DND-41 (cell line): ENCODE measurements around the gene CCDC30.
"Not testable (repeated sequence)": the region's sequence is repeated elsewhere in the genome, so short reads cannot be mapped to it uniquely, and the experiment has no call there.

Experiments used
- ATAC-seq: fragments of 200-7000 bp; cut with Tn5 transposase; 3 replicates; pipeline ENCODE4 v1.9.1; 2021; ENCODE audit warnings: low read depth; ENCODE audit not compliant: insufficient read depth
- DNase-seq: peaks from one replicate; pipeline ENCODE4 v3.0.0-alpha.2; 2020
- H2AFZ ChIP-seq: 2 replicates; pipeline ENCODE4 v1.6.0; 2012; ENCODE audit warnings: low read depth, low read length
- H3K27ac ChIP-seq: 2 replicates; pipeline ENCODE4 v1.5.1; 2012; ENCODE audit warnings: low read length, inconsistent platforms
- H3K27me3 ChIP-seq: fragments of 200-600 bp; sonication (generic); 2 replicates; pipeline ENCODE4 v1.6.0; 2012; ENCODE audit warnings: low read length, mild to moderate bottlenecking, inconsistent platforms; ENCODE audit not compliant: insufficient read depth, poor library complexity
- H3K36me3 ChIP-seq: 2 replicates; pipeline ENCODE4 v1.5.1; 2012; ENCODE audit warnings: low read length, inconsistent platforms; ENCODE audit not compliant: insufficient read depth
- H3K4me1 ChIP-seq: 2 replicates; pipeline ENCODE4 v1.5.1; 2012; ENCODE audit warnings: mild to moderate bottlenecking, low read length; ENCODE audit not compliant: insufficient read depth
- H3K4me2 ChIP-seq: 2 replicates; pipeline ENCODE4 v1.6.0; 2012; ENCODE audit warnings: mild to moderate bottlenecking, moderate library complexity, low read length, inconsistent platforms; ENCODE audit not compliant: insufficient read depth
- H3K4me3 ChIP-seq, 2 experiments: fragments of 200-600 bp in 1 of 2; shearing (Covaris generic) in 1 of 2; 2 replicates each; pipeline ENCODE4 v1.5.1; 2012 to 2016; ENCODE audit warnings: inconsistent platforms in 2 of 2, low read length in 2 of 2, mild to moderate bottlenecking in 2 of 2, low read depth in 1 of 2, moderate library complexity in 1 of 2
- H3K79me2 ChIP-seq: 2 replicates; pipeline ENCODE4 v1.6.0; 2012; ENCODE audit warnings: low read length, inconsistent platforms; ENCODE audit not compliant: insufficient read depth
- H3K9ac ChIP-seq: 2 replicates; pipeline ENCODE4 v1.6.0; 2012; ENCODE audit warnings: low read depth, mild to moderate bottlenecking, inconsistent platforms, low read length, moderate library complexity
- H3K9me3 ChIP-seq: 2 replicates; pipeline ENCODE4 v1.5.1; 2012; ENCODE audit warnings: low read length, moderate library complexity, mild to moderate bottlenecking, inconsistent platforms; ENCODE audit not compliant: insufficient read depth, severe bottlenecking
- H4K20me1 ChIP-seq: 2 replicates; pipeline ENCODE4 v1.6.0; 2012; ENCODE audit warnings: low read length; ENCODE audit not compliant: insufficient read depth
- CTCF ChIP-seq: IDR thresholded peaks from 2 replicates; pipeline ENCODE4 v1.5.1; 2012; ENCODE audit warnings: borderline replicate concordance, low read length, moderate library complexity, mild to moderate bottlenecking; ENCODE audit not compliant: poor library complexity, severe bottlenecking; ENCODE audit errors: extremely low read depth
- EZH2 ChIP-seq: IDR thresholded peaks from 3 replicates; pipeline ENCODE4 v1.6.1; 2012; ENCODE audit warnings: borderline replicate concordance, low read depth, mild to moderate bottlenecking, moderate library complexity, low read length, inconsistent platforms; ENCODE audit not compliant: severe bottlenecking

Gene CCDC30

GRCh38 chr1:42680921-42681683 lies 218.0 kb downstream of the CCDC30 start:
- peak; percentile 17 for DNase-seq
- Histone ChIP-seq H3K36me3 (peaks cover 35% of the 10 kb centered on the region), H3K79me2 (peaks cover 54% of the 10 kb centered on the region), H3K27me3 (no peaks in the 10 kb centered on the region), H3K27ac (peak overlapping the region; percentile 85), H3K4me2 (peak overlapping the region; percentile 79), H3K4me1 (peaks cover 41% of the 10 kb centered on the region), H3K4me3 (peak overlapping the region; percentile 51 to 74), H3K9me3 (no peaks in the 10 kb centered on the region), H3K9ac (peak overlapping the region; percentile 82), H2AFZ (peak overlapping the region; percentile 86), H4K20me1 (peaks cover 33% of the 10 kb centered on the region)
- TF ChIP-seq CTCF, result peak; percentile 22
- no peak for TF ChIP-seq EZH2
- ATAC-seq, result no peak

- Histone ChIP-seq H4K20me1 (peaks cover 41% of the 10 kb centered on the region), H3K9ac (peak within 1 kb of the TSS; percentile 82), H3K4me3 (peak within 1 kb of the TSS; percentile 51 to 74), H3K79me2 (peaks cover 62% of the 10 kb centered on the region), H3K4me1 (peaks cover 49% of the 10 kb centered on the region), H3K27ac (peak within 1 kb of the TSS; percentile 85), H3K9me3 (no peaks in the 10 kb centered on the region), H3K36me3 (peaks cover 40% of the 10 kb centered on the region), H2AFZ (peak within 1 kb of the TSS; percentile 86), H3K4me2 (peak within 1 kb of the TSS; percentile 93), H3K27me3 (no peaks in the 10 kb centered on the region)
- DNase-seq, result peak; percentile 98
- TF ChIP-seq CTCF (no peak), EZH2 (no peak)
- ATAC-seq, result peak; percentile 93
These were observed 218.8 kb downstream of the CCDC30 start, which contains the start of gene YBX1 for GRCh38 chr1:42681741-42682483. Gene YBX1 (plus strand): TSS chr1:42682418. CDS start chr1:42682566, 148 bp downstream.

GRCh38 chr1:42682484-42682738 lies 219.3 kb downstream of the CCDC30 start:
- not testable (repeated sequence) for H2AFZ ChIP-seq, H3K9me3 ChIP-seq, DNase-seq, H3K4me2 ChIP-seq, H3K27me3 ChIP-seq
- Histone ChIP-seq H3K36me3 (peaks cover 45% of the 10 kb centered on the region), H3K79me2 (peaks cover 67% of the 10 kb centered on the region), H4K20me1 (peaks cover 45% of the 10 kb centered on the region), H3K4me3 (peak overlapping the region; percentile 14 to 74; a peak in 3 of 4 replicates), H3K27ac (peak overlapping the region; percentile 76; the same call in 1 of the 2 replicates), H3K9ac (peak overlapping the region; percentile 82), H3K4me1 (peaks cover 52% of the 10 kb centered on the region)
- ATAC-seq, result peak; percentile 14
